NCI-H526 treated with DMSO at 0.1 percent for 48 hours (cell line): ENCODE measurements around the gene SAMMSON.

Source experiments
- DNase-seq: peaks from one replicate; lab custom pipeline; 2025; lab: John Stamatoyannopoulos, UW

SAMMSON gene

GRCh38 chr3:70011582-70011981 lies 12.0 kb downstream of the SAMMSON start:
- no peak for DNase-seq

- no peak for DNase-seq
Measured at GRCh38 chr3:70020906-70021660, 21.6 kb downstream of the SAMMSON start.

- no peak for DNase-seq
Measured at GRCh38 chr3:70028361-70028760, 28.8 kb downstream of the SAMMSON start.

- no peak for DNase-seq
Measured at GRCh38 chr3:70038693-70039092, 39.2 kb downstream of the SAMMSON start.

GRCh38 chr3:70040386-70040785 lies 40.9 kb downstream of the SAMMSON start:
- DNase-seq, result no peak

GRCh38 chr3:70042641-70043040 lies 43.1 kb downstream of the SAMMSON start:
- no peak for DNase-seq

GRCh38 chr3:70049761-70050160 lies 50.2 kb downstream of the SAMMSON start:
- no peak for DNase-seq

GRCh38 chr3:70053293-70053692 lies 53.8 kb downstream of the SAMMSON start:
- no peak for DNase-seq

- no peak for DNase-seq
Measured at GRCh38 chr3:70056081-70056480, 56.5 kb downstream of the SAMMSON start.

- no peak for DNase-seq
Measured at GRCh38 chr3:70057426-70057825, 57.9 kb downstream of the SAMMSON start.

- DNase-seq, result no peak
Measured at GRCh38 chr3:70061096-70061495, 61.6 kb downstream of the SAMMSON start.

- DNase-seq, result peak; percentile 24
Measured at GRCh38 chr3:70064194-70064779, 64.8 kb downstream of the SAMMSON start.

GRCh38 chr3:70065696-70066253 lies 66.2 kb downstream of the SAMMSON start:
- DNase-seq, result no peak

GRCh38 chr3:70067860-70068521 lies 68.5 kb downstream of the SAMMSON start:
- no peak for DNase-seq

GRCh38 chr3:70069557-70069956 lies 70.0 kb downstream of the SAMMSON start:
- no peak for DNase-seq

- DNase-seq, result no peak
Measured at GRCh38 chr3:70071138-70071537, 71.6 kb downstream of the SAMMSON start.

- DNase-seq, result no peak
Measured at GRCh38 chr3:70072180-70072579, 72.6 kb downstream of the SAMMSON start.

GRCh38 chr3:70072754-70073153 lies 73.2 kb downstream of the SAMMSON start:
- no peak for DNase-seq

GRCh38 chr3:70075101-70075500 lies 75.6 kb downstream of the SAMMSON start:
- no peak for DNase-seq

GRCh38 chr3:70076396-70076795 lies 76.9 kb downstream of the SAMMSON start:
- DNase-seq, result no peak

- DNase-seq, result no peak
Measured at GRCh38 chr3:70078778-70079177, 79.2 kb downstream of the SAMMSON start.

- no peak for DNase-seq
Measured at GRCh38 chr3:70085613-70086012, 86.1 kb downstream of the SAMMSON start.

- DNase-seq, result no peak
Measured at GRCh38 chr3:70086336-70086735, 86.8 kb downstream of the SAMMSON start.
